DMS53 (cell line): Measurements from ENCODE around the gene LANCL3.
A peak's percentile ranks its signal among the peaks of the same experiment; 100 is the strongest.
"Not testable (repeated sequence)": the region's sequence is repeated elsewhere in the genome, so short reads cannot be mapped to it uniquely, and the experiment has no call there.

Source experiments
- DNase-seq: peaks from one replicate; lab custom pipeline; 2025; lab: John Stamatoyannopoulos, UW

Gene LANCL3

GRCh38 chrX:37571426-37572107, at the start of gene LANCL3:
TSS of gene LANCL3 (plus strand) at chrX:37571661. CDS start at chrX:37571871, 210 bp downstream.
- peak; percentile 57 for DNase-seq

- DNase-seq, result not testable (repeated sequence)
Measured at GRCh38 chrX:37523673-37524072, 47.8 kb upstream of the LANCL3 start.

GRCh38 chrX:37541991-37542390, 29.5 kb upstream of the LANCL3 start:
- no peak for DNase-seq

GRCh38 chrX:37542791-37543190, 28.7 kb upstream of the LANCL3 start:
- no peak for DNase-seq

GRCh38 chrX:37543324-37543723, 28.1 kb upstream of the LANCL3 start:
- DNase-seq, result no peak

GRCh38 chrX:37544531-37544930, 26.9 kb upstream of the LANCL3 start:
- not testable (repeated sequence) for DNase-seq

GRCh38 chrX:37545066-37545465, 26.4 kb upstream of the LANCL3 start:
- DNase-seq, result no peak

GRCh38 chrX:37549619-37550018, 21.8 kb upstream of the LANCL3 start:
- not testable (repeated sequence) for DNase-seq

- DNase-seq, result no peak
Measured at GRCh38 chrX:37553476-37553875, 18.0 kb upstream of the LANCL3 start.

GRCh38 chrX:37565254-37565653, 6.2 kb upstream of the LANCL3 start:
- not testable (repeated sequence) for DNase-seq

- not testable (repeated sequence) for DNase-seq
Measured at GRCh38 chrX:37570349-37570748, 1.1 kb upstream of the LANCL3 start.

- DNase-seq, result peak; percentile 79
Measured at GRCh38 chrX:37572108-37572587, 687 bp downstream of the LANCL3 start.

GRCh38 chrX:37573121-37573520, 1.7 kb downstream of the LANCL3 start:
- peak; percentile 19 for DNase-seq

- no peak for DNase-seq
Measured at GRCh38 chrX:37578045-37578444, 6.6 kb downstream of the LANCL3 start.

- no peak for DNase-seq
Measured at GRCh38 chrX:37580080-37580479, 8.6 kb downstream of the LANCL3 start.

GRCh38 chrX:37587337-37587736, 15.9 kb downstream of the LANCL3 start:
- DNase-seq, result not testable (repeated sequence)

- no peak for DNase-seq
Measured at GRCh38 chrX:37590047-37590446, 18.6 kb downstream of the LANCL3 start.

- DNase-seq, result no peak
Measured at GRCh38 chrX:37594755-37595382, 23.4 kb downstream of the LANCL3 start.

- DNase-seq, result peak; percentile 60
Measured at GRCh38 chrX:37599729-37600128, 28.3 kb downstream of the LANCL3 start.

- DNase-seq, result no peak
Measured at GRCh38 chrX:37603938-37604409, 32.5 kb downstream of the LANCL3 start.

- DNase-seq, result no peak
Measured at GRCh38 chrX:37607243-37607642, 35.8 kb downstream of the LANCL3 start.

- no peak for DNase-seq
Measured at GRCh38 chrX:37608156-37608555, 36.7 kb downstream of the LANCL3 start.

GRCh38 chrX:37609727-37610126, 38.3 kb downstream of the LANCL3 start:
- no peak for DNase-seq
